ENCODE measurements around the gene SOCS6. TPM values are rescaled to one million over a fixed set of nuclear protein-coding genes. Genes with fewer than 3 reads are reported as not detected.
"Not testable (repeated sequence)": the region's sequence is repeated elsewhere in the genome, so short reads cannot be mapped to it uniquely, and the experiment has no call there.

The SOCS6 gene
- polyA plus RNA-seq, 3 donors: 29.7 to 32.8 (median 30.2) TPM

DNA sequence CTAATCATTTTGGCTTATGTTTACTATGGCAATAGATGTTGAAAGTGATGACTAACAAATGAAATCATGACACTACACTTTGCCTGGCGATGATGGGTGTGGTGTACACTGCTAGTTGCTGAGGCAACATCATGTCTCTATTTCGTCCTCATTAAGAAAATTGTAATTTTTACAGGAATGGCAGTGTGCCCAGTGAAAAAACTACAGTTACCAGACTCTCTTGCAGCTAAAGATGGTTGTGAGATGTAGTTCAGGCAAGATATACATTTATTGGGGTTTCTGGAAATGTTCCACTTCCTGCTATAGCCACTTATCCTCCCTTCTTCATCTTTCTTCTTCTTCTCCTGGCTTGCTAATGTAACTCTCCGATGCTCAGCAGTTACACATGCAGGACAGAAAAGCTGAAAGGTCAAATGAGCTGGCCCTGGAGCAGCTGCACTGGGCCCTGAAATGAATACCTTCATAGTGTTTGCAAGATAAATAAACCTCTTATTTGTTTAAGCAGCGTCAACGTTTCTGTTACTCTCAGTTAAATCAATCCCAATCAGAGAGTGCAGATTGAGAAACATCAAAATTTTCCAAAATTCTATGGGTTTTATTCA, 46.0 kb downstream of the SOCS6 start:
- no peak for DNase-seq (ENCODE audit: extremely low read depth in 1 of 11, low read depth in 9 of 11, low spot score in 4 of 11)

DNA sequence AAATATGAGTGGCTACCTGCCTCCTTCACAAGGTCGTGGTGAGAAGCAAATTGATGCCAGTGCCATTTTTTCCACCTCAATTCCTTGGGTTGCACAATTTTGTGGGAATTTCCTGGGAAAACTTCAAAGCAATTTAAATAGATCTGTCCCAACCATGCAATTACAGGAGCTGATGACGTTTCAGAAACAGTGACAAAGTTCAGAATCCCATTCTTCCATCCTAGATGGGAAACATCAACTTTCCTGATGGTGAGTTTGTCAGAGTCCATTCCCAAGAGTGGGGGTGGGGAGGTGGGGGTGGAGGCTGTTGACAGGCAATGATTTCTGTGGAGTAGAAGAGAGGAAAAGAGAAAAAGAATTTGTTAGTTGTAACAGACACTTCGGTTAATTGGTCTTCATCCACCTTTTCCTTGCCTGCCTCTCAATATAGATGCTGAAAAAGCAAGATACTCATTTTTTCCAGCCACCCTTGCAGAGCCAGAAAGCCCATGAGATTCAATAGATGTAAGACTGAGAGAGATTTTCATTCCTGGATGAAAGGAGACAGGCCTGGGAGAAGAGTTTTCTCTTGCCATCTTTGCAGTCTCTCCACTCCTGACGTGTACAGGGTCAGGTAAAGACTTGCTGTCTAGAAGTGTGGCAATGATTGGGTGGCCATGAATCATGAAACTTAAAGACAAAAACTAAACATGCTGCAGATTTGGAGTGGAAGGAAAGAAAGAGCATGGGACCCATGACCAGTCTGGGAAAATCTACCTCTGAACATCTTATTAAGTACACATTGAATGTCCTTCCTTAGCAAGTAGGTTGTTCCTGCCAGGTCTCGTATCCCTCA, 47.3 kb downstream of the SOCS6 start:
- no peak for DNase-seq (ENCODE audit: extremely low read depth in 1 of 11, low read depth in 9 of 11, low spot score in 4 of 11)

DNA sequence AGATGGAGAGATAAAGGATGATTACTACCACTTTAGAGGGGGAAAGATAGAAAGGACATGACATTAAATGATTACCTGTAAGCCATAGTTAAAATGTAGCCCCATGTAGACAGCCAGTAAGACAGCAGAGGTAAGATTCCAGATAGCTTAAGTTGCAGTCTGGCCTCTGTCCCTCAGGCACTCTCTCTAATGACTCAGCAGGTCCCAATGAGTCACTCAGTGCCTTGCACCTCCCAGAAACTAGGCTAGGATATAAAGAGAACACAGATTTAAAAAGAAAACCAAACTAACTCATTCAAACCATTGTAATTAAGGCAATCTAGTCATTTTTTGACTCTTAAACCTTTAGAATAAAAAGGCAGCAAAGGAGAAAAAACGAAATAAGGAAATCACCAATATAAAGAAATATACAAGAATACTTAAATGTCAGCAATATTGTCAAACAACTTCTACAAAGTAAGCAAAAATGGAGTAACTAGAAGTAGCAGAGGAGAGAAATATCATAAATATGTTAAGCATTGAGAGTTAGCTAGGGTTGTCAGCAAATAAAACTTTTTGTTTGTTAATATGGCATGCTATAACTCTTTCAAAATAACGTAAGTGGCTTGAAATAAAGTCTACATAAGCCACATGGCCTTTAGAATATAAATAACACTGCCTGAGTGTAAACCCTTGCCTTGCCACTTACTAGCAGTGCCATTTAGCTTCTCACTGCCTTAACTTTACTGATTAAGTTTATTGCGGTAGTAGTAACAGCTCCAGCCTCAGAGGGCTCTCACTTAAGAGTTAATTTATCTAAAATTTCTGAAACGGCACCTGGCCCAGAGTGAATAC, 48.5 kb downstream of the SOCS6 start:
- DNase-seq (ENCODE audit: extremely low read depth in 1 of 11, low read depth in 9 of 11, low spot score in 4 of 11): no peak

DNA sequence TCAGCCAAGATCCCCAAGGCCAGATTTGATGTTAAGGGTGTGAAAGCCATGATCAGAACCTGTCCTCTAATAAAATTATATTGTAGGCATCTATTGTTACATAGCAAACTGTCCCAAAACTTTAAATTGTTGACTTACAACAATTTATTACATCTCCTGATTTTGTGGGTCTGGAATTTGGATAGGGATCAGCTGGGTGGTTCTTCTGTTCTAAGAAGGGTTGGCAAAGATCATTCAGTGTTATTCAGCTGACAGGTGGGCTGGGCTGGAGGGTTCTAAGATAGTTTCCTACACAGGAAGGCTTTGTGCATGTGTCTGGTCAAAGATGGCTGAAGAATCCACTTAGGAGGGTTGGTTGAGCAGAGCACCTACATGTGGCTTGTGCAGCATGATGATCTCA, 50.0 kb downstream of the SOCS6 start:
- no peak for DNase-seq (ENCODE audit: extremely low read depth in 1 of 11, low read depth in 9 of 11, low spot score in 4 of 11)

DNA sequence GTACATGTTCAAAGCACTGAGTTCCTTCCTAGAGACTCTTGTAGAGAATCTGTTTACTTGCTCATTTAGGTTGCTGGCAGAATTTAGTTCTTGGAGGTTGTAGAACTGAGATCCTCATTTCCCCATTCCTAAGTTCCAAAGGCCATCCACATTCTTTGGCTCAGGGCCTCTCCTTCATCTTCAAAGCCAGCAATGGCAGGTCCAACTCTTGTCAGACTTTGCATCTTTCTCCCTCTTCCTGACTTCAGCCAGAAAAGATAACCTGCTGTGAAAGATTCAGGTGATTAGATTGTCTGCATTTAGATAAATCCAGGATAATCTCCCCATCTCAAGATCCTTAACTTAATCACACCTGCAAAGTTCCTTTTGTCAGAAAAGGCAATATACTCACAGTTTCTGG, 51.1 kb downstream of the SOCS6 start:
- no peak for DNase-seq (ENCODE audit: extremely low read depth in 1 of 11, low read depth in 9 of 11, low spot score in 4 of 11)

DNA sequence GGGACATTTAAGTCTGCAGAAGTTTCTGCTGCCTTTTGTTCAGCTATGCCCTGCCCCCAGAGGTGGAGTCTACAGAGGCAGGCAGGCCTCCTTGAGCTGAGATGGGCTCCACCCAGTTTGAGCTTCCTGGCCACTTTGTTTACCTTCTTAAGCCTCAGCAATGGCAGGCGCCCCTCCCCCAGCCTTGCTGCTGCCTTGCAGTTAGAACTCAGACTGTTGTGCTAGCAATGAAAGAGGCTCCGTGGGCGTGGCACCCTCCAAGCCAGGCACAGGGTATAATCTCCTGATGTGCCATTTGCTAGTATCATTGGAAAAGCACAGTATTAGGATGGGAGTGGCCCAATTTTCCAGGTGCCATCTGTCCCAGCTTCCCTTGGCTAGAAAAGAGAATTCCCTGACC, 59.6 kb downstream of the SOCS6 start:
- not testable (repeated sequence) for DNase-seq (ENCODE audit: extremely low read depth in 1 of 11, low read depth in 9 of 11, low spot score in 4 of 11)

DNA sequence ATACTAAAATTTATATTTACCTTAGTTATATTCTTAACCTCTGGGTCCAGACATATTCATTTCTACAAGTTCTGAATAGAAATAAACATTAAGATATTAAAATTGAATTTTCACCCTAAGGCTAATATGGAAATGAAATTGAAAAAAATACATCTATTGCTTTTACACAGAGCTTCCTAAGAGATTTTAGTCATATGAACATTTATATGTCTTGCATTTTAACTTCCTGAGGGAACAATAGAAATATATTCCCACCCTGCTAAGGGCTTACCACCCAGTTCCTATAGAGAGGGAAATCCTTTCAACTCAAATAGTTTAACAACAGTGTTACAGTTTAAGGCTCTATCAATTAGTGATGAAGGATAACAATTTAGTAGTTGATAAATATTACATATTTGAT, 60.5 kb downstream of the SOCS6 start:
- DNase-seq (ENCODE audit: extremely low read depth in 1 of 11, low read depth in 9 of 11, low spot score in 4 of 11): no peak

DNA sequence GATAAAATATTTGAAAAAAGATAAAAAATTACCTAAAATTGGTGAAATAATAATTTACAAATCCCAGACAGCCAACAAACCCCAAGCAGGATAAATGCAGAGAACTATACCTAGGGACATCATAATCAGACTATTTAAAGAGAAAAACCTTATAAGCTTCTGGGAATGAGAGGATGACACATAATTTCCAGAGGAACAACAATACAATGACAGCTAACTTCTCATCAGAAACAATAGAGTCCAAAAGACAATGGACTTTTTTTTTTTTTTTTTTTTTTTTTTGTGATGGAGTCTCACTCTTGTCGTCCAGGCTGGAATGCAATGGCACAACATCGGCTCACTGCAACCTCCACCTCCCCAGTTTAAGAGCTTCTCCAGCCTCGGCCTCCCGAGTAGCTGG, 65.2 kb downstream of the SOCS6 start:
- DNase-seq (ENCODE audit: extremely low read depth in 1 of 11, low read depth in 9 of 11, low spot score in 4 of 11): no peak

DNA sequence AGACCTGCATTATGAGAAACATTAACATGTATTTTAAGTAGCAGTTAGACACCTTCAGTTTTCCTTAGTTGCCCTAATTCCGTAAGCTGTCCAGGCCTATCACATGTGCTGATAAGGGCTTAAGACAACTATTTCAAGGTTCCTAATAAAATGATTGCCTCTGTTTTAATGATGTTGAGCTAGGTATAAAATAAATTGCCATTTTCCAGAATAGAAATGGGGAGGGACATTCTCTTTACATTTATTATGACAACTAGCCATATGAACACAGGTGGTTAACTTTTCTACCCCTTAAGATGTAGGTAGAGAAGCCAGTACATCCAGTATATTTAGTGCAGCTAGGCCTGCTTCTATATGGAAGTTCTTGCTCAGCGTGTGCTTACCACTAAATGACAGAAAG, 65.9 kb downstream of the SOCS6 start:
- DNase-seq (ENCODE audit: extremely low read depth in 1 of 11, low read depth in 9 of 11, low spot score in 4 of 11): no peak

DNA sequence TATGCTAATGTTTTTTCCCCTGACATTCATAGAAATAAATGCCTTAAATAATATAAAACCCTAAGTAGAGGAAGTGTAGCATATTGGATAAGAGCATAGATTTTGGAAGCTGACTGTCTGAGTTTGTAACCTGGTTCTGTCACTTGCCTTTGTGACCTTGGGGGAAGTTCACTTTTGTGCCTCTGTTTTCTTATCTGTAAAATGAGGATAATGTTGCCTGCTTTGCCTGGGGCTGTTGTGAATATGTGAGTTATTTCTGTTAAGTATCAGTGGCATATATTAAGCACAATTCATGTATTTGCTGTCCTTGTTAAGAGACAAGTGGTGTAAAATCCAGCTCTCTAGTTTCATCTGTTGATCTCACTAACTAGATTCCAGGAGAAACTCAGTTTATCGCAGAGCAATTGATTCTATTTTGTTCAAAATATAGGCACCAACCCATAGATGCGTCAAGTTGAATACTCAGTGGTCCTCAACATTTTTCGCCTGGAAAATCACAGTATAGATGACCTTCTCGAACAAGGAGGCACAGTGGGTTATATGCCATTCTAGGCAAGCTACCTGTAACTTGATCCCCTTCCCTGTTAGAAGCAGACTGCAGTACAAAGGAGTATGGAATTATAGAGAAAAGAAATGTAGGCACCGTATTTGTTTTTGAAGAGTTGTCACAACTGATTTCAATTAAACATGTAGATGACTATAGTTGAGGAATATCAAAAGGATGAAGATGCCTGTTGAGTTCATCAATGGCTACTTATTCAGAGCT, 67.0 kb downstream of the SOCS6 start:
- no peak for DNase-seq (ENCODE audit: extremely low read depth in 1 of 11, low read depth in 9 of 11, low spot score in 4 of 11)

DNA sequence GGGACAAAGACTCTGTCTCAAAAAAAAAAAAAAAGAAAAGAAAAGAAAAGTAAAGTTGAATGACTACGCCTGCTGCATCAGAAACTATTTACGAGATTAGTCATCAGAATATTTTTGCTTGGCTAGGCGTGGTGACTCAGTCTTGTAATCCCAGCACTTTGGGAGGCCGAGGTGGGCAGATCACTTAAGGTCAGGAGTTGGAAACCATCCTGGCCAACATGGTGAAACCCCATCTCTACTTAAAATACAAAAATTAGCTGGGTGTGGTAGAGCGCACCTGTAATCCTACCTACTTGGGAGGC, 69.2 kb downstream of the SOCS6 start:
- not testable (repeated sequence) for DNase-seq (ENCODE audit: extremely low read depth in 1 of 11, low read depth in 9 of 11, low spot score in 4 of 11)

DNA sequence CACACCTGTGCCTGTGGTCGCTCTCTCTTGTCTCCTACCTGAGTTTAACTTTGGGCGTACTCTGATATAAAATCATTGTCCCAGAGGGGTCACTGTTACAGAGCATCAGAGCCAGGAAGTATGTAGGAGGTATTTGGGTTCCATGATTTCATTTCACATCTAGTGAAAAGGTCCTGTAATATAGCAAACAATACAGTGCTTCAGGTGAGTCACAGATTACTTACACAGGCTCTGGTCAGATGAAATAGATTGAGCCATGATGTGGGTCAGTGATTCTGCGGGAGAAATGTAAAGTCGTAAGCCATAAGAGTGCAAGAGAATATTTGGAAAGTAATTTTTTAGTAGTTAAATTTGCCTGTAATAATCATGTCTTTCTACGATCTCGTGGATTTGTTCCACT, 70.2 kb downstream of the SOCS6 start:
- DNase-seq (ENCODE audit: extremely low read depth in 1 of 11, low read depth in 9 of 11, low spot score in 4 of 11): no peak

DNA sequence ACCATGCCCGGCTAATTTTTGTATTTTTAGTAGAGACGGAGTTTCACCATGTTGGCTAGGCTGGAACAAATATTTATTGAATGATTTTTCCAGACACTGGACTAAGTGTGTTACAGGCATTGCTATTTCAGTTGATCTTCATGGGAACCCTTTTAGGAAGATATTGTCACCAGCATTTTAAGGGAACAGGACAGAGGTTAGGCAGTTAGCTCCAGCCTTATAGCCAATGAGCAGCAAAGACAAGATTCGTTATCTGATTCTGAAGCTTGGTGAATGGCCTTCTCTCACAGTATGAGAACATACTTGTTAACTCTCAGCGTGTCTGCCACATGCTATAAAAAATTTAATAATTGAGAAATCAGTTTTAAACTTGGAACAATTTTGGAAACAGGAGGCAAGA, 73.4 kb downstream of the SOCS6 start:
- no peak for DNase-seq (ENCODE audit: extremely low read depth in 1 of 11, low read depth in 9 of 11, low spot score in 4 of 11)

DNA sequence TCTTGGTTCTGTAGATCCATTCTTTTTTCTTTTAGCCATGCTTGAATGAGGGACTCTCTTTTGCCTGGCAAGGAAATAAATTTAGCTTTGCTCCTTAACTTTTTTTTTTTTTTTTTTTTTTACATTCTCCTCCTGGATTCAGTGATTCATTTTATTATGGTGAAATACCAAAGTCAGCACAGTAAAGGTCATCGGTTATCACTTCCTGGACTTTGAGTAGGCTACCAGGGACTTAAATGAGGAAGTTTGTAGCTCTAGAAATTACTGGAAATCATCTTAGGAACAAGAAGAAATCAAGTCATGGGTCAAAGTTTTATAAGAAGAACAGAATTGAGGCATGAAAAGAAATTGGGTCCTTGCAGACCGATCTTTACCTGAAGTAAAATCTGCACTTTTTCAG, 75.0 kb downstream of the SOCS6 start:
- DNase-seq (ENCODE audit: extremely low read depth in 1 of 11, low read depth in 9 of 11, low spot score in 4 of 11): no peak

DNA sequence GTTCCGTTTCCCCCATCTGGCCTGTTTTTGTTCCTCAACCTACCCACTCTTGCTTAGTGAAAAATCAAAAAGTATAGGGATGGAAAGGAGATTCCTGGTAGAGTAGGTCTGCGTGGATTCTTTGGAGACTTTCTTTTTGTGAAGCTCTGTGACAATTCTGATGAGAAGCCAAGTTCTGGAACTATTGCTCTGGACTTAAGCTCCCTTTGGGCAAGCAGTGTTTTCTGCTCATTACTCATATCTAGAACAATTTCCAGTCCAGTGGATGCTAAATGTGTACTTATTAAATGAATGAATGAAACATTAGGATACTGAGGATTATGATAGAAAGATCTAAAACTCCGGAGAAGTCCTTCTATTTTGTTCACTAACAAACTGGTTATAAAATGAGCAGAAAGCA, 76.5 kb downstream of the SOCS6 start:
- DNase-seq (ENCODE audit: extremely low read depth in 1 of 11, low read depth in 9 of 11, low spot score in 4 of 11): no peak

DNA sequence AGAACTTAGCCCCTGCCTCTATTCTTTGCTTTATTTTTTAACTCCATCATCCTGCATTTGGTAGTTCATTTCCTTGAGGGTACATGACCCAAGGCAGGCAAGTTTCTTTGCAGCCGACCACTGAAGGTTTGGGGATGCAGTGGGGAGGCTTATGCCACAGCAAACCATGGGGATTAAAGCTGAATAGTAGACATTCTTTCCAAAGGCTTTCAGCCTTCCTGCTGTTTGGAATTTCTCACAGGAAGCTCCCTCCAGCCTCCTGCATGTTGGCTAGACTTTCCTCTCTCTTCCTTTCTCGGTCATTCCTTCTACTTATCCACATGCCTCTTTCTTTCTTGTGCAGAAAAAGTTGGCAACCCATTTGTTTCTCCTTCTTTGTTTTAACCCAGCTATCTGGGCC, 77.3 kb downstream of the SOCS6 start:
- no peak for DNase-seq (ENCODE audit: extremely low read depth in 1 of 11, low read depth in 9 of 11, low spot score in 4 of 11)

DNA sequence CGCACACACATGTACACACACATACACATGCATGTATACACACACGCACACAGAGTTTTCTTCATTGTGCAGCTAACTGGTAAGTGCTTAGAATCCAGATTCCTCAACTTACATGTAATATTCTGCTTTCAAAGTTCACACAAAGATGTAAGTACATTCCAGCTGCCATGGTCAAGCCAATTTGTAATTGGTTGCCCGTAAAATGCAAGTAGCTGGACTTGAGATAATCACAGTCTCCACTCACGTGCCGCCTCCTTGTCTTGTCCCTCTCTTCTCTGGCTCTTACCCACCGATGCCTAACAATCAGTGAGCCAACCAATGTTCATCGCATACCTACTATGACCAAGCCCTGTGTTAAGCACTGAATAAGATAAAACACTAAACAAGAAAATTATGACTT, 77.8 kb downstream of the SOCS6 start:
- no peak for DNase-seq (ENCODE audit: extremely low read depth in 1 of 11, low read depth in 9 of 11, low spot score in 4 of 11)

DNA sequence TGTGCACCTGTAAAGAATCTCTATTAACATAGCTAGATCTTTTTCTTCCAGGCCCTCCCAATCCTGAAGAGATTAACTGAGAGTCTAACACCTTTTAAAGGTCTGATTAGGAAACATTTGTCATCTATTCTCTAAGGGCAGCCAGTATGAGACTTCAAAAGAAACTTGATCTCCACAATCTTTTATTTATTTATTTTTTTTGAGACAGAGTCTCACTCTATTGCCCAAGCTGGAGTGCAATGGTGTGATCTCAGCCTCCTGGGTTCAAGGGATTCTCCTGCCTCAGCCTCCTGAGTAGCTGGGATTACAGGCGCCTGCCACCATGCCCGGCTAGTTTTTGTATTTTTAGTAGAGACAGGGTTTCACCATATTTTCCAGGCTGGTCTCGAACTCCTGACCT, 78.5 kb downstream of the SOCS6 start:
- DNase-seq (ENCODE audit: extremely low read depth in 1 of 11, low read depth in 9 of 11, low spot score in 4 of 11): not testable (repeated sequence)

DNA sequence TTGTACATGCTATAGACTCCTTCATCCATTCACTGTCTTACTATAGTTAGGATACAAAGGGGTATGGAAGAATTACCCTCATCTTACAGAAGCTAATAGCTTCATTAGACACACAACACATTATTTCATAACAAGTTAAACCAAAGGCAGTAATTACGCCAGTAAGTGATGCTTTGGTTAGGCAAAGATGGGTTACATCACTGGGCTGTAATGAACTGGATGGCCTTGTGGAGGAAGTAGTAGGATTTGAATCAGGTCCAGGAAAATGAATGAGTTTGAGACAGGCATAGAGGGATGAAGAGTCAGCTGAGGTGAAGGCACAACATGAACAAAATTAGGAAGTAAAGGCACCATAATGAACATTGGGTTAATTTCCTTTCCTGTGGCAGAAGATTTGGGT, 80.1 kb downstream of the SOCS6 start:
- no peak for DNase-seq (ENCODE audit: extremely low read depth in 1 of 11, low read depth in 9 of 11, low spot score in 4 of 11)
